Cardiac fibroblast (primary cell): ENCODE measurements around the gene CUL5.
A peak's percentile ranks its signal among the peaks of the same experiment; 100 is the strongest.

Experiments
- DNase-seq, 2 donors: peaks; one replicate each; pipeline versions ENCODE4 v3.0.0 to v3.0.0-alpha.2; 2010; ENCODE audit warnings: low read depth in 2 of 2
- H3K4me3 ChIP-seq, 2 donors: replicated peaks in 1 of 2; 1 replicate in 1 of 2; 2 replicates in 1 of 2; pipeline ENCODE4 v1.5.1; 2011; ENCODE audit warnings: low read depth in 2 of 2, low read length in 2 of 2, mild to moderate bottlenecking in 2 of 2, moderate library complexity in 1 of 2
- TF ChIP-seq, protein P1 (sequence below): IDR thresholded peaks from one replicate; pipeline ENCODE4 v1.5.1; 2011; ENCODE audit warnings: low read depth, mild to moderate bottlenecking, low read length, inconsistent platforms

The CUL5 gene

DNA sequence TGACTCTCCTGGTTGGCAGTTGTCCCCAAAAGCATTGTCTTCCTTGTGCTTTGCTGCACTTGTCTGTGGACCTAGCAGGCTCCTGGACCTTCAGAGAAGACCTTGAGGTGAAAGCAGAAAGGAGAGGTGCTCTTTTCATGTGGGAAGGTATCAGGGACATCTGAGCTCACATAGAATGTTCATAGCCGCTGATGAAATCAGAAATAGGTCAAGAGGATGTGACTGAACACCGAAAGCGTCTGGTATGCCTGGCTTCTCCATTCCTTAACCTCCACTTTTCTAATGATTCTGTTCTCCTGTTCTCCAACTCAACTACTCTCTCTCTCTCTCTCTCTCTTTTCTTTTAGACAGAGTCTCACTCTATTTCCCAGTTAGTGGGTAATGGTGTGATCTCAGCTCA lies 6.2 kb upstream of the CUL5 start:
- no peak overlapping the region for H3K4me3 ChIP-seq
- DNase-seq, result no peak
- TF ChIP-seq, protein P1, sequence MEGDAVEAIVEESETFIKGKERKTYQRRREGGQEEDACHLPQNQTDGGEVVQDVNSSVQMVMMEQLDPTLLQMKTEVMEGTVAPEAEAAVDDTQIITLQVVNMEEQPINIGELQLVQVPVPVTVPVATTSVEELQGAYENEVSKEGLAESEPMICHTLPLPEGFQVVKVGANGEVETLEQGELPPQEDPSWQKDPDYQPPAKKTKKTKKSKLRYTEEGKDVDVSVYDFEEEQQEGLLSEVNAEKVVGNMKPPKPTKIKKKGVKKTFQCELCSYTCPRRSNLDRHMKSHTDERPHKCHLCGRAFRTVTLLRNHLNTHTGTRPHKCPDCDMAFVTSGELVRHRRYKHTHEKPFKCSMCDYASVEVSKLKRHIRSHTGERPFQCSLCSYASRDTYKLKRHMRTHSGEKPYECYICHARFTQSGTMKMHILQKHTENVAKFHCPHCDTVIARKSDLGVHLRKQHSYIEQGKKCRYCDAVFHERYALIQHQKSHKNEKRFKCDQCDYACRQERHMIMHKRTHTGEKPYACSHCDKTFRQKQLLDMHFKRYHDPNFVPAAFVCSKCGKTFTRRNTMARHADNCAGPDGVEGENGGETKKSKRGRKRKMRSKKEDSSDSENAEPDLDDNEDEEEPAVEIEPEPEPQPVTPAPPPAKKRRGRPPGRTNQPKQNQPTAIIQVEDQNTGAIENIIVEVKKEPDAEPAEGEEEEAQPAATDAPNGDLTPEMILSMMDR, result no peak

DNA sequence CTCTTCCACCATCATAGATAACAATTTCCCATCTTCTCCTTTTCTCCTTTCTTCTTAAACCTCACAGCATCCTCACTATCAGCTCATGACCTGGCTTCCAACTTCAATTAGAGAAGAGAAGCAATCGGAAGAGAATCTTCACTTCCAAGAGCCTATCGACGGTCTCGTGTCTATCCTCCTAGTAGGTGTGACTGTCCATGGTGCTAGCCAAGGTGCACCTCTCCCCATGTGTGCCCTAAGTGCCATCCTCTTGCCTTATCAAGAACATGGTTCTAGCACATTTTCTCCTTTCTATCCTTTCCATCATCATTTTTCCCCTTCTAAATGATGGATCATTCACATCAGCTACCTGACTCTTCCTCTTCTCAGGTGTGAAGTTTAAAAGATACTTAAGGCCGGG lies 5.1 kb upstream of the CUL5 start:
- DNase-seq, result no peak
- TF ChIP-seq, protein P1, result no peak
- H3K4me3 ChIP-seq, result no peak overlapping the region

DNA sequence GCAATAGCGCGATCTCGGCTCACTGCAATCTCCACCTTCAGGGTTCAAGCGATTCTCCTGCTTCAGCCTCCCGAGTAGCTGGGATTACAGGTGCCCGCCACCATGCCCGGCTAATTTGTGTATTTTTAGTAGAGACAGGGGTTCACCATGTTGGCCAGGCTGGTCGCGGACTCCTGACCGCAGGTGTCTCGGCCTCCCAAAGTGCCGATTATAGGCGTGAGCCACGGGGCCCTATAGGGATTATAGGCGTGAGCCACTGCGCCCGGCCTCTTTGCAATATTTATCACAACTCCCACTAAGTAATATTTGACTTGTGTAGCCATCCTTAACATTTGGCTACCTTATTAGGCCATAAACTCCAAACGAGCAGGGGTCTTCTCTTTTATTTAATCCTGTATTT lies 879 bp upstream of the CUL5 start:
- TF ChIP-seq, protein P1, result no peak
- DNase-seq, result no peak
- no peak overlapping the region for H3K4me3 ChIP-seq

DNA sequence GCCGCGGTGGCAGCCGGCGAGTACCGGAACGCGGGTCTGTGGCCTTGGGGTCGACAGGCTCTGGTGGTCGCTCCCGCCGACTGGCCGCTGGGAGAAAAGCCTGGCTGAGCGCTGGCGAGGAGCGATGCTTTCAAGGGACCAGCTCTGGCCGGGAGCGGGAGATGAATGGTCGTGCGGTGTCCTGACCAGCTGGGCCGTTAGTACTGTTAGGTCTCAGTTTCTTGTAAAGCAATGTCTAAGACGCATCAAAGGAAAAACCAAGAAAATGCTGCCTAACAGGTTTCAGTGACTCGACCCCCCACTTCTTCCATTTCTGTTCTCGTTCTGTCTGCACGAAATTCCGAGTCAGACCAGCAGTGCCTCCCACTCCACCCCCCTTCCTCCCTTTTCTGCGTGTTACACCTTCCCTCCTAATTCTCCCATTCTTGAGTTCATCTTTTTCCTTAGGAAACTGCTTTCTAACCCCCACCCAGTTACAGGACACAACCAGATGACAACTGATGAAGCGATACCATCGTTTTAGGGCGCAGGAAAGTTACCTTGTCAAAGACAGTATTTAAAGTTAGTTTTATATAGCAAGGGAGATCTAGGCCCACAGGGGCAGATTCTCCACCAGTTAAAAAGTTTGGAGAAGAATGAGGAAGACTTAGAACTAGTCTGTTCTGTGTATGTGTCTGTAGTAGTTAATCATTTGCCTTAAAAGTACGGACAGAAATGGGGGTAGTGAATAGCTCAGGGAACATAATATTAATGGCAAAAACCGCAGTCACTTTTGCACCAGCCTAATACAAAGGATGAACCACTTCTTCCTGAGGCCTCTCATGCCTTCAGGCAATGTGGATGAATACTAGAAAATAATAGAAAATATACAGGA lies 1.0 kb downstream of the CUL5 start:
- TF ChIP-seq, protein P1, result no peak
- peak overlapping the region; percentile 96 to 97 for H3K4me3 ChIP-seq
- peak in 1 of 2 donors; percentile 13 for DNase-seq

GRCh38 chr11:108012139-108012725 lies 3.5 kb downstream of the CUL5 start:
- H3K4me3 ChIP-seq, result no peak overlapping the region
- TF ChIP-seq, protein P1, result no peak
- no peak for DNase-seq

GRCh38 chr11:108016647-108017046 lies 7.9 kb downstream of the CUL5 start:
- no peak overlapping the region for H3K4me3 ChIP-seq
- TF ChIP-seq, protein P1, result no peak
- DNase-seq, result no peak
